ENCODE results near the gene GRWD1. TPM values are rescaled to one million over a fixed set of nuclear protein-coding genes. Genes with fewer than 3 reads are reported as not detected.

Gene GRWD1
- total and polyA plus RNA-seq, 2 of the 13 experiments (the other 11 are each of a cell fraction or from before 2014, with no cell fraction given): 10.8 to 46.6 TPM

DNA sequence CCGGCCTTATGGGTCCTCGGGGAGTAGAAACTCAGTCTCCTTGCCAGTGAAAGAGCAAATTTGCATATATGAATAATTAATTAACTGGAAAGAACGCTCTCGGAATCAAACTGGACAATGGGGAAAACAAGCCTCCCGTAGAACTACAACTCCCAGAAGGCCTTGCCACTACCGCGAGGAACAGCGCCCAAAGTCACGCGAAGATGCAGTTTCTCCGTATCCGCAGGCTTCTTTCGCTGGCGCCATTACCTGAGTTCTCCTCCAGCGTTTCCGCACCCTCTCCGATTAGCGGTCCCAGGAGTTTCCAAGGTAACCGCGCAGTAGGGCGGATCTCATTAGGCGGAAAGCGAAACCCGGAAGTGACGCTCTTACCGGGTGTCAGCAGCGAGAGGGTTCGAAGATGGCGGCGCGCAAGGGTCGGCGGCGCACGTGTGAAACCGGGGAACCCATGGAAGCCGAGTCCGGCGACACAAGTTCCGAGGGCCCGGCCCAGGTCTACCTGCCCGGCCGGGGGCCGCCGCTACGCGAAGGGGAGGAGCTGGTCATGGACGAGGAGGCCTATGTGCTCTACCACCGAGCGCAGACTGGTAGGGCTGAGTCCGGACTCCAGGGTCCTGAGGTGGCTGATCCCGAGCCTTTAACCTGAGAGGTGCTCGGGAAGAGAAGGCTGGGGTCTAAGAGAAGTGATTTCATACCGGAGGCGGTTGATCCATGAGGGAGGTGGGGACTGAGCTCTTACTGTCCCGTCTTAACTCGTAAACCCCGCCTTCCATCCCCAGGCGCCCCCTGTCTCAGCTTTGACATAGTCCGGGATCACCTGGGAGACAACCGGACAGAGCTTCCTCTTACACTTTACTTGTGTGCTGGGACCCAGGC lies at the start of gene GRWD1 (continued):
- TF ChIP-seq, protein P1, sequence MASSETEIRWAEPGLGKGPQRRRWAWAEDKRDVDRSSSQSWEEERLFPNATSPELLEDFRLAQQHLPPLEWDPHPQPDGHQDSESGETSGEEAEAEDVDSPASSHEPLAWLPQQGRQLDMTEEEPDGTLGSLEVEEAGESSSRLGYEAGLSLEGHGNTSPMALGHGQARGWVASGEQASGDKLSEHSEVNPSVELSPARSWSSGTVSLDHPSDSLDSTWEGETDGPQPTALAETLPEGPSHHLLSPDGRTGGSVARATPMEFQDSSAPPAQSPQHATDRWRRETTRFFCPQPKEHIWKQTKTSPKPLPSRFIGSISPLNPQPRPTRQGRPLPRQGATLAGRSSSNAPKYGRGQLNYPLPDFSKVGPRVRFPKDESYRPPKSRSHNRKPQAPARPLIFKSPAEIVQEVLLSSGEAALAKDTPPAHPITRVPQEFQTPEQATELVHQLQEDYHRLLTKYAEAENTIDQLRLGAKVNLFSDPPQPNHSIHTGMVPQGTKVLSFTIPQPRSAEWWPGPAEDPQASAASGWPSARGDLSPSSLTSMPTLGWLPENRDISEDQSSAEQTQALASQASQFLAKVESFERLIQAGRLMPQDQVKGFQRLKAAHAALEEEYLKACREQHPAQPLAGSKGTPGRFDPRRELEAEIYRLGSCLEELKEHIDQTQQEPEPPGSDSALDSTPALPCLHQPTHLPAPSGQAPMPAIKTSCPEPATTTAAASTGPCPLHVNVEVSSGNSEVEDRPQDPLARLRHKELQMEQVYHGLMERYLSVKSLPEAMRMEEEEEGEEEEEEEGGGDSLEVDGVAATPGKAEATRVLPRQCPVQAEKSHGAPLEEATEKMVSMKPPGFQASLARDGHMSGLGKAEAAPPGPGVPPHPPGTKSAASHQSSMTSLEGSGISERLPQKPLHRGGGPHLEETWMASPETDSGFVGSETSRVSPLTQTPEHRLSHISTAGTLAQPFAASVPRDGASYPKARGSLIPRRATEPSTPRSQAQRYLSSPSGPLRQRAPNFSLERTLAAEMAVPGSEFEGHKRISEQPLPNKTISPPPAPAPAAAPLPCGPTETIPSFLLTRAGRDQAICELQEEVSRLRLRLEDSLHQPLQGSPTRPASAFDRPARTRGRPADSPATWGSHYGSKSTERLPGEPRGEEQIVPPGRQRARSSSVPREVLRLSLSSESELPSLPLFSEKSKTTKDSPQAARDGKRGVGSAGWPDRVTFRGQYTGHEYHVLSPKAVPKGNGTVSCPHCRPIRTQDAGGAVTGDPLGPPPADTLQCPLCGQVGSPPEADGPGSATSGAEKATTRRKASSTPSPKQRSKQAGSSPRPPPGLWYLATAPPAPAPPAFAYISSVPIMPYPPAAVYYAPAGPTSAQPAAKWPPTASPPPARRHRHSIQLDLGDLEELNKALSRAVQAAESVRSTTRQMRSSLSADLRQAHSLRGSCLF (CRISPR knock-in tag; IDR thresholded peaks at IDR 0.05; ENCODE audit: borderline replicate concordance): no peak
- TF ChIP-seq GABPB1 (CRISPR knock-in tag; IDR thresholded peaks at IDR 0.05) (peak; percentile 98), SOX13 (IDR thresholded peaks at IDR 0.05) (no peak), SOX13 (CRISPR knock-in tag; conservative IDR thresholded peaks at IDR 0.05 in 1 of 2, IDR thresholded peaks at IDR 0.05 in 1 of 2) (no peak), ZBTB3 (CRISPR knock-in tag; IDR thresholded peaks at IDR 0.05; ENCODE audit: borderline replicate concordance, low read depth) (peak; percentile 6; the same call in 1 of the 2 replicates), MAF1 (CRISPR knock-in tag; IDR thresholded peaks at IDR 0.05; ENCODE audit: borderline replicate concordance) (0 out of 2 replicates have a peak, but pooled peaks have one; percentile 79), RFX3 (CRISPR knock-in tag; IDR thresholded peaks at IDR 0.05) (peak; percentile 77), ZNF160 (CRISPR knock-in tag; IDR thresholded peaks at IDR 0.05) (no peak), NAIF1 (CRISPR knock-in tag; IDR thresholded peaks at IDR 0.05; ENCODE audit: borderline replicate concordance) (peak; percentile 95), SP2 (CRISPR knock-in tag; IDR thresholded peaks at IDR 0.05) (peak; percentile 59; the same call in 1 of the 2 replicates), ZNF883 (CRISPR knock-in tag; IDR thresholded peaks at IDR 0.05; ENCODE audit: not compliant biosample characterization) (peak; percentile 67), MEF2D (CRISPR knock-in tag; IDR thresholded peaks at IDR 0.05) (peak; percentile 35; the same call in 1 of the 2 replicates), AHR (CRISPR knock-in tag; IDR thresholded peaks at IDR 0.05) (peak; percentile 47; the same call in 1 of the 2 replicates), ZFP90 (CRISPR knock-in tag; IDR thresholded peaks at IDR 0.05; ENCODE audit: borderline replicate concordance) (no peak), MIER2 (CRISPR knock-in tag; IDR thresholded peaks at IDR 0.05) (no peak), YEATS4 (CRISPR knock-in tag; IDR thresholded peaks at IDR 0.05; ENCODE audit: borderline replicate concordance) (peak; percentile 88), ZNF205 (CRISPR knock-in tag; IDR thresholded peaks at IDR 0.05) (no peak), ETV6 (CRISPR knock-in tag; conservative IDR thresholded peaks at IDR 0.05) (no peak)
- TF ChIP-seq, protein P2, sequence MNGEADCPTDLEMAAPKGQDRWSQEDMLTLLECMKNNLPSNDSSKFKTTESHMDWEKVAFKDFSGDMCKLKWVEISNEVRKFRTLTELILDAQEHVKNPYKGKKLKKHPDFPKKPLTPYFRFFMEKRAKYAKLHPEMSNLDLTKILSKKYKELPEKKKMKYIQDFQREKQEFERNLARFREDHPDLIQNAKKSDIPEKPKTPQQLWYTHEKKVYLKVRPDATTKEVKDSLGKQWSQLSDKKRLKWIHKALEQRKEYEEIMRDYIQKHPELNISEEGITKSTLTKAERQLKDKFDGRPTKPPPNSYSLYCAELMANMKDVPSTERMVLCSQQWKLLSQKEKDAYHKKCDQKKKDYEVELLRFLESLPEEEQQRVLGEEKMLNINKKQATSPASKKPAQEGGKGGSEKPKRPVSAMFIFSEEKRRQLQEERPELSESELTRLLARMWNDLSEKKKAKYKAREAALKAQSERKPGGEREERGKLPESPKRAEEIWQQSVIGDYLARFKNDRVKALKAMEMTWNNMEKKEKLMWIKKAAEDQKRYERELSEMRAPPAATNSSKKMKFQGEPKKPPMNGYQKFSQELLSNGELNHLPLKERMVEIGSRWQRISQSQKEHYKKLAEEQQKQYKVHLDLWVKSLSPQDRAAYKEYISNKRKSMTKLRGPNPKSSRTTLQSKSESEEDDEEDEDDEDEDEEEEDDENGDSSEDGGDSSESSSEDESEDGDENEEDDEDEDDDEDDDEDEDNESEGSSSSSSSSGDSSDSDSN (CRISPR knock-in tag; IDR thresholded peaks at IDR 0.05): 0 out of 2 replicates have a peak, but pooled peaks have one; percentile 26
- TF ChIP-seq, protein P3, sequence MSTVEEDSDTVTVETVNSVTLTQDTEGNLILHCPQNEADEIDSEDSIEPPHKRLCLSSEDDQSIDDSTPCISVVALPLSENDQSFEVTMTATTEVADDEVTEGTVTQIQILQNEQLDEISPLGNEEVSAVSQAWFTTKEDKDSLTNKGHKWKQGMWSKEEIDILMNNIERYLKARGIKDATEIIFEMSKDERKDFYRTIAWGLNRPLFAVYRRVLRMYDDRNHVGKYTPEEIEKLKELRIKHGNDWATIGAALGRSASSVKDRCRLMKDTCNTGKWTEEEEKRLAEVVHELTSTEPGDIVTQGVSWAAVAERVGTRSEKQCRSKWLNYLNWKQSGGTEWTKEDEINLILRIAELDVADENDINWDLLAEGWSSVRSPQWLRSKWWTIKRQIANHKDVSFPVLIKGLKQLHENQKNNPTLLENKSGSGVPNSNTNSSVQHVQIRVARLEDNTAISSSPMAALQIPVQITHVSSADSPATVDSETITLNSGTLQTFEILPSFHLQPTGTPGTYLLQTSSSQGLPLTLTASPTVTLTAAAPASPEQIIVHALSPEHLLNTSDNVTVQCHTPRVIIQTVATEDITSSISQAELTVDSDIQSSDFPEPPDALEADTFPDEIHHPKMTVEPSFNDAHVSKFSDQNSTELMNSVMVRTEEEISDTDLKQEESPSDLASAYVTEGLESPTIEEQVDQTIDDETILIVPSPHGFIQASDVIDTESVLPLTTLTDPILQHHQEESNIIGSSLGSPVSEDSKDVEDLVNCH (CRISPR knock-in tag; IDR thresholded peaks at IDR 0.05): no peak

Measured in HepG2 (cell line).